ENCODE data around the gene TPPP2.

Gene TPPP2

GRCh38 chr14:21074398-21075272 is 44.6 kb downstream of the TPPP2 start:
- TF ChIP-seq, protein P1, sequence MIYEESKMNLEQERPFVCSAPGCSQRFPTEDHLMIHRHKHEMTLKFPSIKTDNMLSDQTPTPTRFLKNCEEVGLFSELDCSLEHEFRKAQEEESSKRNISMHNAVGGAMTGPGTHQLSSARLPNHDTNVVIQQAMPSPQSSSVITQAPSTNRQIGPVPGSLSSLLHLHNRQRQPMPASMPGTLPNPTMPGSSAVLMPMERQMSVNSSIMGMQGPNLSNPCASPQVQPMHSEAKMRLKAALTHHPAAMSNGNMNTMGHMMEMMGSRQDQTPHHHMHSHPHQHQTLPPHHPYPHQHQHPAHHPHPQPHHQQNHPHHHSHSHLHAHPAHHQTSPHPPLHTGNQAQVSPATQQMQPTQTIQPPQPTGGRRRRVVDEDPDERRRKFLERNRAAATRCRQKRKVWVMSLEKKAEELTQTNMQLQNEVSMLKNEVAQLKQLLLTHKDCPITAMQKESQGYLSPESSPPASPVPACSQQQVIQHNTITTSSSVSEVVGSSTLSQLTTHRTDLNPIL (CRISPR knock-in tag; IDR thresholded peaks at IDR 0.05; ENCODE audit: low read depth): no peak
- TF ChIP-seq, protein P2, sequence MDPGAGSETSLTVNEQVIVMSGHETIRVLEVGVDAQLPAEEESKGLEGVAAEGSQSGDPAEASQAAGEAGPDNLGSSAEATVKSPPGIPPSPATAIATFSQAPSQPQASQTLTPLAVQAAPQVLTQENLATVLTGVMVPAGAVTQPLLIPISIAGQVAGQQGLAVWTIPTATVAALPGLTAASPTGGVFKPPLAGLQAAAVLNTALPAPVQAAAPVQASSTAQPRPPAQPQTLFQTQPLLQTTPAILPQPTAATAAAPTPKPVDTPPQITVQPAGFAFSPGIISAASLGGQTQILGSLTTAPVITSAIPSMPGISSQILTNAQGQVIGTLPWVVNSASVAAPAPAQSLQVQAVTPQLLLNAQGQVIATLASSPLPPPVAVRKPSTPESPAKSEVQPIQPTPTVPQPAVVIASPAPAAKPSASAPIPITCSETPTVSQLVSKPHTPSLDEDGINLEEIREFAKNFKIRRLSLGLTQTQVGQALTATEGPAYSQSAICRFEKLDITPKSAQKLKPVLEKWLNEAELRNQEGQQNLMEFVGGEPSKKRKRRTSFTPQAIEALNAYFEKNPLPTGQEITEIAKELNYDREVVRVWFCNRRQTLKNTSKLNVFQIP (CRISPR knock-in tag; IDR thresholded peaks at IDR 0.05; ENCODE audit: borderline replicate concordance, low read depth): no peak
- TF ChIP-seq, protein P3, sequence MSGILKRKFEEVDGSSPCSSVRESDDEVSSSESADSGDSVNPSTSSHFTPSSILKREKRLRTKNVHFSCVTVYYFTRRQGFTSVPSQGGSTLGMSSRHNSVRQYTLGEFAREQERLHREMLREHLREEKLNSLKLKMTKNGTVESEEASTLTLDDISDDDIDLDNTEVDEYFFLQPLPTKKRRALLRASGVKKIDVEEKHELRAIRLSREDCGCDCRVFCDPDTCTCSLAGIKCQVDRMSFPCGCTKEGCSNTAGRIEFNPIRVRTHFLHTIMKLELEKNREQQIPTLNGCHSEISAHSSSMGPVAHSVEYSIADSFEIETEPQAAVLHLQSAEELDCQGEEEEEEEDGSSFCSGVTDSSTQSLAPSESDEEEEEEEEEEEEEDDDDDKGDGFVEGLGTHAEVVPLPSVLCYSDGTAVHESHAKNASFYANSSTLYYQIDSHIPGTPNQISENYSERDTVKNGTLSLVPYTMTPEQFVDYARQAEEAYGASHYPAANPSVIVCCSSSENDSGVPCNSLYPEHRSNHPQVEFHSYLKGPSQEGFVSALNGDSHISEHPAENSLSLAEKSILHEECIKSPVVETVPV (CRISPR knock-in tag; IDR thresholded peaks at IDR 0.05): no peak
- TF ChIP-seq ZC3H10 (CRISPR knock-in tag; IDR thresholded peaks at IDR 0.05): no peak
- no peak for TF ChIP-seq GLIS3 (CRISPR knock-in tag; IDR thresholded peaks at IDR 0.05)
- no peak for TF ChIP-seq TSHZ2 (CRISPR knock-in tag; IDR thresholded peaks at IDR 0.05)
- TF ChIP-seq ISL1 (CRISPR knock-in tag; IDR thresholded peaks at IDR 0.05): no peak
- TF ChIP-seq ARNTL (CRISPR knock-in tag; IDR thresholded peaks at IDR 0.05; ENCODE audit: borderline replicate concordance, low read depth): no peak
- no peak for TF ChIP-seq ZNF565 (CRISPR knock-in tag; conservative IDR thresholded peaks at IDR 0.05; ENCODE audit: low read depth)
- no peak for TF ChIP-seq ESRRG (CRISPR knock-in tag; IDR thresholded peaks at IDR 0.05)
- no peak for TF ChIP-seq PPARA (CRISPR knock-in tag; IDR thresholded peaks at IDR 0.05; ENCODE audit: borderline replicate concordance)
- TF ChIP-seq CSDC2 (CRISPR knock-in tag; IDR thresholded peaks at IDR 0.05): no peak
- TF ChIP-seq OSR1 (CRISPR knock-in tag; IDR thresholded peaks at IDR 0.05): no peak
- TF ChIP-seq ZFP3 (CRISPR knock-in tag; IDR thresholded peaks at IDR 0.05): no peak
- TF ChIP-seq ZNF70 (CRISPR knock-in tag; IDR thresholded peaks at IDR 0.05): no peak
- no peak for TF ChIP-seq PATZ1 (CRISPR knock-in tag; IDR thresholded peaks at IDR 0.05; ENCODE audit: borderline replicate concordance)
- TF ChIP-seq TOX (CRISPR knock-in tag; IDR thresholded peaks at IDR 0.05; ENCODE audit: borderline replicate concordance): no peak
- TF ChIP-seq BACH2 (CRISPR knock-in tag; IDR thresholded peaks at IDR 0.05; ENCODE audit: borderline replicate concordance): no peak
- TF ChIP-seq SNAI2 (CRISPR knock-in tag; IDR thresholded peaks at IDR 0.05): no peak
- no peak for ATAC-seq

- no peak for ATAC-seq
- no peak for TF ChIP-seq ZNF70 (CRISPR knock-in tag; IDR thresholded peaks at IDR 0.05)
- no peak for TF ChIP-seq BACH2 (CRISPR knock-in tag; IDR thresholded peaks at IDR 0.05; ENCODE audit: borderline replicate concordance)
- TF ChIP-seq, protein P1 (CRISPR knock-in tag; IDR thresholded peaks at IDR 0.05; ENCODE audit: low read depth): no peak
- no peak for TF ChIP-seq ZC3H10 (CRISPR knock-in tag; IDR thresholded peaks at IDR 0.05)
- TF ChIP-seq ZFP3 (CRISPR knock-in tag; IDR thresholded peaks at IDR 0.05): no peak
- TF ChIP-seq, protein P3 (CRISPR knock-in tag; IDR thresholded peaks at IDR 0.05): no peak
- TF ChIP-seq TOX (CRISPR knock-in tag; IDR thresholded peaks at IDR 0.05; ENCODE audit: borderline replicate concordance): no peak
- no peak for TF ChIP-seq CSDC2 (CRISPR knock-in tag; IDR thresholded peaks at IDR 0.05)
- no peak for TF ChIP-seq ZNF565 (CRISPR knock-in tag; conservative IDR thresholded peaks at IDR 0.05; ENCODE audit: low read depth)
- TF ChIP-seq TCF4 (CRISPR knock-in tag; IDR thresholded peaks at IDR 0.05; ENCODE audit: borderline replicate concordance): no peak
- TF ChIP-seq PPARA (CRISPR knock-in tag; IDR thresholded peaks at IDR 0.05; ENCODE audit: borderline replicate concordance): no peak
- TF ChIP-seq RARB (CRISPR knock-in tag; IDR thresholded peaks at IDR 0.05): no peak
- no peak for TF ChIP-seq ZFP30 (CRISPR knock-in tag; IDR thresholded peaks at IDR 0.05)
- no peak for TF ChIP-seq GLIS3 (CRISPR knock-in tag; IDR thresholded peaks at IDR 0.05)
Measured at GRCh38 chr14:21075719-21076437, 45.9 kb downstream of the TPPP2 start.

Data from SK-N-SH treated with all-trans-retinoic acid at 6 μM for 48 hours (cell line).